Measurements from ENCODE around the gene KCNH1. TPM values are rescaled to one million over a fixed set of nuclear protein-coding genes. Genes with fewer than 3 reads are reported as not detected.

The KCNH1 gene
- total and polyA plus RNA-seq, 2 of the 4 experiments (the other 2 are of a cell fraction): 0.27 to 0.54 TPM

GRCh38 chr1:210822932-210823331, 311.0 kb downstream of the KCNH1 start:
- Histone ChIP-seq H3K27ac (ENCODE audit: insufficient read depth, low read length) (no peak overlapping the region), H2AK9ac (replicated peaks; ENCODE audit: low read depth, low read length, poor library complexity) (no peak overlapping the region), H3K14ac (replicated peaks; ENCODE audit: low read depth, low read length) (no peak overlapping the region), H3K56ac (ENCODE audit: extremely low read depth, insufficient read depth, low read length) (no peak overlapping the region), H3K9me3 (ENCODE audit: control insufficient read depth, insufficient read depth, low read length) (no peaks in the 10 kb centered on the region), H4K20me1 (ENCODE audit: insufficient read depth, low read length) (no peaks in the 10 kb centered on the region), H3K79me1 (ENCODE audit: low read depth in 1 of 2, low read length in 2 of 2) (no peaks in the 10 kb centered on the region), H2BK120ac (ENCODE audit: low read depth, low read length) (no peak overlapping the region), H3K4ac (ENCODE audit: low read depth, low read length) (no peak overlapping the region), H2BK5ac (ENCODE audit: low read depth, low read length, poor library complexity, severe bottlenecking) (no peak overlapping the region), H4K91ac (ENCODE audit: insufficient read depth, low read depth, low read length) (no peak overlapping the region), H3K9me1 (ENCODE audit: insufficient read depth, low read length) (no peaks in the 10 kb centered on the region), H4K5ac (ENCODE audit: low read depth, low read length) (no peak overlapping the region), H3K4me3 (ENCODE audit: insufficient read depth, low read depth, low read length) (no peak overlapping the region), H3K9ac (ENCODE audit: low read depth, low read length) (no peak overlapping the region), H3K27me3 (ENCODE audit: control insufficient read depth, insufficient read depth, low read length) (no peaks in the 10 kb centered on the region), H2AFZ (replicated peaks; ENCODE audit: low read length, poor library complexity) (no peak overlapping the region), H3K36me3 (ENCODE audit: control insufficient read depth, insufficient read depth, low read length) (no peaks in the 10 kb centered on the region), H2BK20ac (ENCODE audit: low read depth, low read length) (no peak overlapping the region), H4K8ac (ENCODE audit: low read depth in 2 of 2, low read length in 2 of 2) (no peak overlapping the region), H3K23ac (ENCODE audit: low read depth, low read length) (no peak overlapping the region), H3K18ac (ENCODE audit: low read depth, low read length) (no peak overlapping the region), H3K4me1 (ENCODE audit: control insufficient read depth, insufficient read depth, low read length) (no peaks in the 10 kb centered on the region), H2BK15ac (ENCODE audit: low read depth, low read length) (no peak overlapping the region), H2AK5ac (ENCODE audit: low read depth, low read length) (no peak overlapping the region), H3K4me2 (ENCODE audit: low read depth, low read length) (no peak overlapping the region)
- CTCF ChIA-PET: no interaction called here
- ATAC-seq (ENCODE audit: low read depth) (no peak), DNase-seq (no peak)
- in situ Hi-C loops (cut with MboI; ENCODE audit: low sequenced_read_pairs): no loop called here
- dilution Hi-C loops (cut with HindIII; ENCODE audit: low sequenced_read_pairs, unreplicated experiment): no loop called here
- no TSS peak for BruUV-seq (replicated peaks)
- TF ChIP-seq ELK1 (IDR thresholded peaks at IDR 0.05; ENCODE audit: borderline replicate concordance, low read depth, low read length) (no peak), RAD21 (IDR thresholded peaks at IDR 0.05; ENCODE audit: low read length) (no peak), CTCF (conservative IDR thresholded peaks at IDR 0.05; ENCODE audit: low read depth, low read length) (no peak), FOS (IDR thresholded peaks at IDR 0.05; ENCODE audit: low read depth, low read length) (no peak), CHD1 (IDR thresholded peaks at IDR 0.05; ENCODE audit: low read depth, low read length) (no peak), BHLHE40 (IDR thresholded peaks at IDR 0.05; ENCODE audit: low read depth, low read length) (no peak), SMC3 (IDR thresholded peaks at IDR 0.05; ENCODE audit: low read depth, low read length) (no peak), POLR2A (IDR thresholded peaks at IDR 0.05; ENCODE audit: low read depth, low read length) (no peak), MAZ (IDR thresholded peaks at IDR 0.05; ENCODE audit: borderline replicate concordance, low read depth, low read length) (no peak), RCOR1 (IDR thresholded peaks at IDR 0.05; ENCODE audit: insufficient replicate concordance, low read length) (no peak), MAFK (IDR thresholded peaks at IDR 0.05; ENCODE audit: low read depth, low read length) (no peak), NFE2L2 (IDR thresholded peaks at IDR 0.05; ENCODE audit: low read depth, low read length) (no peak), CEBPB (IDR thresholded peaks at IDR 0.05; ENCODE audit: low read depth, low read length) (no peak), RFX5 (IDR thresholded peaks at IDR 0.05; ENCODE audit: low read depth, low read length) (no peak), USF2 (IDR thresholded peaks at IDR 0.05; ENCODE audit: low read depth, low read length) (no peak), MXI1 (IDR thresholded peaks at IDR 0.05; ENCODE audit: borderline replicate concordance, low read depth, low read length) (no peak)
- WGBS, 2 experiments (ENCODE audit: extremely low coverage in 2 of 2, insufficient read length in 1 of 2): no CpG with 5 or more reads among the region's 1 CpG
- intact Hi-C loops (cut with micrococcal nuclease): no loop called here
- POLR2A ChIA-PET (ENCODE audit: unreplicated experiment): no interaction called here
